GM18909 (cell line): Measurements from ENCODE around the gene ARID5B.

ENCODE experiments used
- ATAC-seq: cut with Tn5 transposase; IDR thresholded peaks from one replicate; pipeline ENCODE4 v1.9.1; 2021; ENCODE audit warnings: mild to moderate bottlenecking; ENCODE audit not compliant: unreplicated experiment, poor library complexity

Gene ARID5B

GRCh38 chr10:62007145-62007544 is 105.6 kb downstream of the ARID5B start:
- ATAC-seq, result no peak

- no peak for ATAC-seq
Measured at GRCh38 chr10:62008196-62008595, 106.7 kb downstream of the ARID5B start.

- ATAC-seq, result no peak
Measured at GRCh38 chr10:62008946-62009345, 107.4 kb downstream of the ARID5B start.

GRCh38 chr10:62010366-62010765 is 108.9 kb downstream of the ARID5B start:
- ATAC-seq, result no peak

- no peak for ATAC-seq
Measured at GRCh38 chr10:62011558-62011957, 110.1 kb downstream of the ARID5B start.

GRCh38 chr10:62012318-62012717 is 110.8 kb downstream of the ARID5B start:
- no peak for ATAC-seq

GRCh38 chr10:62014510-62014909 is 113.0 kb downstream of the ARID5B start:
- no peak for ATAC-seq

GRCh38 chr10:62015994-62016393 is 114.5 kb downstream of the ARID5B start:
- ATAC-seq, result no peak

- peak; percentile 62 for ATAC-seq
Measured at GRCh38 chr10:62016623-62017490, 115.4 kb downstream of the ARID5B start.

GRCh38 chr10:62017491-62017870 is 116.0 kb downstream of the ARID5B start:
- no peak for ATAC-seq

- ATAC-seq, result no peak
Measured at GRCh38 chr10:62018131-62018911, 116.8 kb downstream of the ARID5B start.

GRCh38 chr10:62019013-62019684 is 117.7 kb downstream of the ARID5B start:
- no peak for ATAC-seq

- ATAC-seq, result no peak
Measured at GRCh38 chr10:62019685-62020359, 118.3 kb downstream of the ARID5B start.

- no peak for ATAC-seq
Measured at GRCh38 chr10:62021128-62021665, 119.7 kb downstream of the ARID5B start.

GRCh38 chr10:62021978-62022802 is 120.7 kb downstream of the ARID5B start:
- no peak for ATAC-seq

- no peak for ATAC-seq
Measured at GRCh38 chr10:62022830-62023229, 121.3 kb downstream of the ARID5B start.

- no peak for ATAC-seq
Measured at GRCh38 chr10:62023329-62023728, 121.8 kb downstream of the ARID5B start.

GRCh38 chr10:62024026-62024701 is 122.7 kb downstream of the ARID5B start:
- ATAC-seq, result no peak
